C4-2B (cell line): Measurements from ENCODE around the gene SERINC4.
A peak's percentile ranks its signal among the peaks of the same experiment; 100 is the strongest.

Experiments used
- CTCF ChIP-seq: fragments of 450-650 bp; conservative IDR thresholded peaks from 2 replicates; pipeline ENCODE4 v1.5.1; 2017; ENCODE audit warnings: mild to moderate bottlenecking
- ZFX ChIP-seq: fragments of 450-650 bp; IDR thresholded peaks from 2 replicates; pipeline ENCODE4 v1.6.1; 2017

- no peak for TF ChIP-seq CTCF
- 0 out of 2 replicates have a peak, but pooled peaks have one; percentile 33 for TF ChIP-seq ZFX
Measured at GRCh38 chr15:43776101-43776717, 23.8 kb downstream of the SERINC4 start.
